DOHH2 (cell line): ENCODE results near the gene ALK.

Source experiments
- EZH2phosphoT487 ChIP-seq: fragments of 200-600 bp; sonication (generic); IDR thresholded peaks from 2 replicates; pipeline ENCODE4 v1.6.1; 2017; ENCODE audit warnings: borderline replicate concordance, mild to moderate bottlenecking, antibody characterized with exemption, low read length, moderate library complexity, mixed read lengths
- TF ChIP-seq, protein P1 (sequence below): fragments of 200-600 bp; sonication (generic); IDR thresholded peaks from one replicate; pipeline ENCODE4 v1.5.1; 2014; ENCODE audit warnings: antibody characterized with exemption, mild to moderate bottlenecking, low read depth, low read length; ENCODE audit not compliant: poor library complexity, severe bottlenecking

DNA sequence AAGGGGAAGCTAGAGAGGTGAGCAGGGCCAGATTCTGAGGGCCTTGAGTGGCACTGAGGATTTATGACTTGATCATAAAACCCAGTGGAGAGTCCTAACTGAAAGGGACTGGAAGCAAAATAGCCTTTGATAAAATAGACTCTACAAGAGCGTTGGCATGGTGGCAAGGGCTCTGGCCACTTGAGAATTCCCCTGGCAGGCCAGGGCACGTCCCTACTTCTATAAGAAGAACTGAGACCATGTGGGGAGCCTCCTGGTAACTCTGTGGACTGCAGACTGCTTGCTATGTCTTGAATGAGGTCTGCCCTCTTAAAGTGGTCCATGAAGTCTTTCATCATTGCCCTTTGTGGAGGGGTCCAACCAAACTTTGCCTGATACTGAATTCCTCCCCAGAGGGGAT lies 324.8 kb downstream of the ALK start:
- TF ChIP-seq, protein P1, sequence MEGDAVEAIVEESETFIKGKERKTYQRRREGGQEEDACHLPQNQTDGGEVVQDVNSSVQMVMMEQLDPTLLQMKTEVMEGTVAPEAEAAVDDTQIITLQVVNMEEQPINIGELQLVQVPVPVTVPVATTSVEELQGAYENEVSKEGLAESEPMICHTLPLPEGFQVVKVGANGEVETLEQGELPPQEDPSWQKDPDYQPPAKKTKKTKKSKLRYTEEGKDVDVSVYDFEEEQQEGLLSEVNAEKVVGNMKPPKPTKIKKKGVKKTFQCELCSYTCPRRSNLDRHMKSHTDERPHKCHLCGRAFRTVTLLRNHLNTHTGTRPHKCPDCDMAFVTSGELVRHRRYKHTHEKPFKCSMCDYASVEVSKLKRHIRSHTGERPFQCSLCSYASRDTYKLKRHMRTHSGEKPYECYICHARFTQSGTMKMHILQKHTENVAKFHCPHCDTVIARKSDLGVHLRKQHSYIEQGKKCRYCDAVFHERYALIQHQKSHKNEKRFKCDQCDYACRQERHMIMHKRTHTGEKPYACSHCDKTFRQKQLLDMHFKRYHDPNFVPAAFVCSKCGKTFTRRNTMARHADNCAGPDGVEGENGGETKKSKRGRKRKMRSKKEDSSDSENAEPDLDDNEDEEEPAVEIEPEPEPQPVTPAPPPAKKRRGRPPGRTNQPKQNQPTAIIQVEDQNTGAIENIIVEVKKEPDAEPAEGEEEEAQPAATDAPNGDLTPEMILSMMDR: no peak
- TF ChIP-seq EZH2phosphoT487: no peak
